SK-N-SH (cell line): ENCODE data around the gene GPR180. TPM values are rescaled to one million over a fixed set of nuclear protein-coding genes. Genes with fewer than 3 reads are reported as not detected.

Source experiments
- CTCF ChIA-PET: fragments of 300-600, 350-600 bp; formaldehyde crosslinking; extraction: SDS; loops from one replicate; lab custom pipeline; 2021; lab: Yijun Ruan, JAX
- POLR2A ChIA-PET: fragments of 350-600 bp; sonication (Branson Sonifier 250); formaldehyde crosslinking; extraction: SDS; loops from one replicate; lab custom pipeline; 2020; ENCODE audit warnings: antibody characterized with exemption, inconsistent platforms; lab: Yijun Ruan, JAX
- DNase-seq: peaks from one replicate; pipeline ENCODE4 v3.0.0; 2012
- H2AFZ ChIP-seq: fragments of 200-600 bp; sonication (generic); 2 replicates; pipeline ENCODE4 v1.8.1; 2016; ENCODE audit warnings: antibody characterized with exemption, mild to moderate bottlenecking, low read depth
- H3F3A ChIP-seq: fragments of 200-600 bp; sonication (generic); replicated peaks from 2 replicates; pipeline ENCODE3; 2016; ENCODE audit warnings: antibody characterized with exemption, mild to moderate bottlenecking; ENCODE audit not compliant: insufficient read depth
- H3K27ac ChIP-seq, 2 experiments: fragments of 200-500 bp in 1 of 2; fragments of 200-600 bp in 1 of 2; sonication (Bioruptor generic) in 1 of 2; sonication (generic), shearing (Covaris generic) in 1 of 2; 2 replicates each; pipeline versions ENCODE4 v1.5.1 to v1.6.1; 2014 to 2016; ENCODE audit warnings: low read depth in 2 of 2, inconsistent platforms in 1 of 2, low read length in 1 of 2, mild to moderate bottlenecking in 1 of 2, mixed read lengths in 1 of 2
- H3K27me3 ChIP-seq: fragments of 200-600 bp; sonication (generic), shearing (Covaris generic); 2 replicates; pipeline ENCODE4 v1.6.1; 2016; ENCODE audit warnings: mixed run types; ENCODE audit not compliant: insufficient read depth
- H3K36me3 ChIP-seq, 2 experiments: fragments of 200-500 bp in 1 of 2; fragments of 200-600 bp in 1 of 2; sonication (Bioruptor generic) in 1 of 2; sonication (generic) in 1 of 2; replicated peaks in 1 of 2; 2 replicates each; pipeline versions ENCODE3 to v1.5.1; 2014 to 2016; ENCODE audit warnings: low read length in 1 of 2, mild to moderate bottlenecking in 1 of 2; ENCODE audit not compliant: insufficient read depth in 2 of 2, control insufficient read depth in 1 of 2
- H3K4me1 ChIP-seq, 2 experiments: fragments of 200-500 bp in 1 of 2; fragments of 200-600 bp in 1 of 2; sonication (Bioruptor generic) in 1 of 2; sonication (generic), shearing (Covaris generic) in 1 of 2; 2 replicates each; pipeline versions ENCODE4 v1.5.1 to v1.6.1; 2014 to 2016; ENCODE audit warnings: low read depth in 1 of 2, low read length in 1 of 2, mixed run types in 1 of 2; ENCODE audit not compliant: insufficient read depth in 2 of 2, control insufficient read depth in 1 of 2
- H3K4me2 ChIP-seq: fragments of 200-600 bp; sonication (generic), shearing (Covaris generic); 2 replicates; pipeline ENCODE4 v1.6.1; 2017; ENCODE audit warnings: mixed run types
- H3K4me3 ChIP-seq, 2 experiments: fragments of 200-500 bp in 1 of 2; fragments of 200-600 bp in 1 of 2; sonication (Bioruptor generic) in 1 of 2; sonication (generic), shearing (Covaris generic) in 1 of 2; 2 replicates each; pipeline versions ENCODE4 v1.5.1 to v1.8.1; 2014 to 2016; ENCODE audit warnings: low read depth in 2 of 2, inconsistent platforms in 1 of 2, low read length in 1 of 2, mild to moderate bottlenecking in 1 of 2, mixed read lengths in 1 of 2, moderate library complexity in 1 of 2
- H3K79me2 ChIP-seq: fragments of 200-600 bp; sonication (generic); 2 replicates; pipeline ENCODE4 v1.8.1; 2017; ENCODE audit warnings: mild to moderate bottlenecking; ENCODE audit not compliant: insufficient read depth
- H3K9ac ChIP-seq: fragments of 200-600 bp; sonication (generic); 2 replicates; pipeline ENCODE4 v1.6.1; 2017; ENCODE audit warnings: mixed run types
- H3K9me2 ChIP-seq: fragments of 200-600 bp; sonication (generic); 2 replicates; pipeline ENCODE4 v1.6.1; 2017; ENCODE audit warnings: mixed run types
- H3K9me3 ChIP-seq: fragments of 200-600 bp; sonication (generic); 2 replicates; pipeline ENCODE4 v1.6.1; 2017; ENCODE audit warnings: mixed run types, mild to moderate bottlenecking, moderate library complexity
- H4K20me1 ChIP-seq: fragments of 200-600 bp; sonication (generic); 2 replicates; pipeline ENCODE4 v1.6.1; 2017; ENCODE audit warnings: mild to moderate bottlenecking, mixed run types; ENCODE audit not compliant: insufficient read depth
- CHD2 ChIP-seq: fragments of 150-350 bp; IDR thresholded peaks from 2 replicates; pipeline ENCODE4 v1.6.1; 2018; ENCODE audit warnings: low read length; ENCODE audit not compliant: partially characterized antibody
- CTCF ChIP-seq: fragments of 200-600 bp; sonication (generic); IDR thresholded peaks from 2 replicates; pipeline ENCODE4 v1.6.1; 2017; ENCODE audit warnings: antibody characterized with exemption, mild to moderate bottlenecking, moderate library complexity
- ELF1 ChIP-seq: IDR thresholded peaks from 2 replicates; pipeline ENCODE4 v1.4.0; 2012
- EP300 ChIP-seq, 2 experiments: IDR thresholded peaks; 2 replicates each; pipeline versions ENCODE4 v1.4.0 to v1.6.1; 2012; ENCODE audit warnings: borderline replicate concordance in 1 of 2, low read depth in 1 of 2, low read length in 1 of 2
- EZH2phosphoT487 ChIP-seq: fragments of 200-600 bp; sonication (generic); IDR thresholded peaks from 2 replicates; pipeline ENCODE4 v1.6.1; 2017; ENCODE audit warnings: low read depth, mixed run types, mild to moderate bottlenecking, antibody characterized with exemption, moderate library complexity, borderline replicate concordance
- FOSL2 ChIP-seq: IDR thresholded peaks from 2 replicates; pipeline ENCODE4 v1.4.0; 2012; ENCODE audit warnings: low read depth, mild to moderate bottlenecking, moderate library complexity, borderline replicate concordance
- FOXJ3 ChIP-seq: sonication (generic); formaldehyde crosslinking; IDR thresholded peaks from 2 replicates; pipeline ENCODE4 v1.5.1; 2020; ENCODE audit warnings: mild to moderate bottlenecking, missing genetic modification reagents
- FOXM1 ChIP-seq: IDR thresholded peaks from 2 replicates; pipeline ENCODE4 v1.4.0; 2012; ENCODE audit warnings: low read depth, mild to moderate bottlenecking
- GABPA ChIP-seq: IDR thresholded peaks from 2 replicates; pipeline ENCODE4 v1.4.0; 2012; ENCODE audit warnings: low read depth, mild to moderate bottlenecking
- MAX ChIP-seq: IDR thresholded peaks from 2 replicates; pipeline ENCODE4 v1.4.0; 2012; ENCODE audit warnings: low read depth
- MEF2A ChIP-seq: IDR thresholded peaks from 2 replicates; pipeline ENCODE4 v1.4.0; 2012; ENCODE audit warnings: low read depth, borderline replicate concordance
- MXI1 ChIP-seq: IDR thresholded peaks from 2 replicates; pipeline ENCODE4 v1.6.1; 2012; ENCODE audit warnings: mild to moderate bottlenecking, low read depth, low read length, improper control_type of control experiment
- NFIC ChIP-seq: IDR thresholded peaks from 2 replicates; pipeline ENCODE4 v1.4.0; 2012; ENCODE audit warnings: borderline replicate concordance
- NRF1 ChIP-seq: IDR thresholded peaks from 2 replicates; pipeline ENCODE4 v1.6.1; 2012; ENCODE audit warnings: low read depth, mild to moderate bottlenecking, low read length
- POLR2AphosphoS5 ChIP-seq: IDR thresholded peaks from 2 replicates; pipeline ENCODE4 v1.6.1; 2012; ENCODE audit warnings: low read depth, low read length
- RCOR1 ChIP-seq: fragments of 150-350 bp; IDR thresholded peaks from 2 replicates; pipeline ENCODE4 v1.6.1; 2017; ENCODE audit warnings: antibody characterized with exemption, low read length
- RFX5 ChIP-seq: IDR thresholded peaks from 2 replicates; pipeline ENCODE4 v1.6.1; 2012; ENCODE audit warnings: mild to moderate bottlenecking, improper control_type of control experiment, low read length
- SIN3A ChIP-seq: IDR thresholded peaks from 2 replicates; pipeline ENCODE4 v1.6.1; 2012; ENCODE audit warnings: low read depth, mild to moderate bottlenecking, low read length, moderate library complexity, borderline replicate concordance
- SMC3 ChIP-seq: IDR thresholded peaks from 2 replicates; pipeline ENCODE4 v1.6.1; 2012; ENCODE audit warnings: low read depth, low read length, improper control_type of control experiment
- TAF1 ChIP-seq: IDR thresholded peaks from 2 replicates; pipeline ENCODE4 v1.6.1; 2012; ENCODE audit warnings: low read depth, mild to moderate bottlenecking, low read length, moderate library complexity, borderline replicate concordance
- USF1 ChIP-seq: IDR thresholded peaks from 2 replicates; pipeline ENCODE4 v1.4.0; 2012; ENCODE audit warnings: low read depth, borderline replicate concordance
- WGBS: methylation state at CpG from one replicate; pipeline ENCODE4 v1.1.6; 2017; ENCODE audit warnings: low lambda C conversion rate; 5-methylcytosine and 5-hydroxymethylcytosine counted together
- polyA plus RNA-seq, 3 experiments: library from polyadenylated mRNA; depleted of rRNA; stranded (reverse); fragments of >200 nt; gene quantifications; 2 replicates each; pipeline ENCODE4 v1.2.3, GENCODE V29; 2012

GPR180 gene
- polyA plus RNA-seq, 1 of the 3 experiments (the other 2 are of a cell fraction): 1.8 TPM

GRCh38 chr13:94622344-94622743 lies 20.7 kb downstream of the GPR180 start:
- H3K9ac ChIP-seq: no peak overlapping the region
- ChIA-PET POLR2A (no interaction called here), CTCF (interaction anchor here (1.1 to 11.3 kb wide), 3 partner anchors 75 to 190 kb away, joined by 3 to 307 read pairs (median 8); no protein-coding TSS in a partner anchor)
- no peak overlapping the region for H3K4me3 ChIP-seq
- no peaks in the 10 kb centered on the region for H3K27me3 ChIP-seq
- H3K27ac ChIP-seq: no peak overlapping the region
- no peak for DNase-seq
- peaks cover 11% of the 10 kb centered on the region; the same call in 1 of the 2 replicates for H3K79me2 ChIP-seq
- H3K9me2 ChIP-seq: no peaks in the 10 kb centered on the region
- peaks cover 66 to 70% of the 10 kb centered on the region in 2 experiments for H3K36me3 ChIP-seq
- TF ChIP-seq FOSL2 (no peak), NFIC (no peak), FOXJ3 (CRISPR knock-in tag) (no peak), USF1 (no peak), SMC3 (no peak), FOXM1 (no peak), NRF1 (no peak), GABPA (no peak), RFX5 (no peak), CTCF (no peak), POLR2AphosphoS5 (no peak), RCOR1 (no peak)
- H3K4me2 ChIP-seq: no peak overlapping the region
- 94% methylated on average over 2 of the region's 2 CpGs for WGBS
- no peaks in the 10 kb centered on the region for H3K9me3 ChIP-seq
- no peaks in the 10 kb centered on the region for H4K20me1 ChIP-seq
- no peak overlapping the region for H2AFZ ChIP-seq
- no peaks in the 10 kb centered on the region for H3K4me1 ChIP-seq
- H3F3A ChIP-seq: no peaks in the 10 kb centered on the region

- no peaks in the 10 kb centered on the region for H3K27me3 ChIP-seq
- 0 out of 2 replicates have a peak, but pooled peaks cover 5% of the 10 kb centered on the region for H3K79me2 ChIP-seq
- CTCF ChIA-PET: interaction anchor here (1.1 to 11.3 kb wide), 2 partner anchors 76 to 191 kb away, joined by 3 to 307 read pairs; no protein-coding TSS in a partner anchor
- no peak for TF ChIP-seq CTCF
- no peak for TF ChIP-seq NRF1
- no peak for TF ChIP-seq FOSL2
- TF ChIP-seq ELF1: no peak
- no peak for TF ChIP-seq RCOR1
- no peak for TF ChIP-seq MAX
- TF ChIP-seq MXI1: no peak
- no peak for TF ChIP-seq SMC3
- TF ChIP-seq CHD2: no peak
- TF ChIP-seq RFX5: no peak
- no peak for TF ChIP-seq TAF1
- no peak for TF ChIP-seq SIN3A
- TF ChIP-seq GABPA: no peak
- TF ChIP-seq EP300 (IDR thresholded peaks at IDR 0.05; ENCODE audit: borderline replicate concordance in 1 of 2, low read depth in 1 of 2, low read length in 1 of 2): no peak
- TF ChIP-seq EZH2phosphoT487: no peak
- no peak for TF ChIP-seq MEF2A
Measured at GRCh38 chr13:94623316-94623715, 21.7 kb downstream of the GPR180 start.

More at GRCh38 chr13:94623316-94623715, 21.7 kb downstream of the GPR180 start:
- no peaks in the 10 kb centered on the region for H4K20me1 ChIP-seq
- H3K27ac ChIP-seq: no peak overlapping the region
- no peaks in the 10 kb centered on the region for H3K4me1 ChIP-seq
- 88% methylated on average over 4 of the region's 4 CpGs for WGBS
- H3K4me2 ChIP-seq: no peak overlapping the region
- H2AFZ ChIP-seq: no peak overlapping the region
- DNase-seq: no peak
- POLR2A ChIA-PET: no interaction called here
- H3K4me3 ChIP-seq: no peak overlapping the region
- H3K9ac ChIP-seq: no peak overlapping the region
- no peaks in the 10 kb centered on the region for H3F3A ChIP-seq
- no peaks in the 10 kb centered on the region for H3K9me2 ChIP-seq
- H3K36me3 ChIP-seq: peaks cover 66 to 73% of the 10 kb centered on the region in 2 experiments
- H3K9me3 ChIP-seq: no peaks in the 10 kb centered on the region
